Left lobe of liver (tissue), 2 donors: ENCODE data around the gene KIAA0513. TPM values are rescaled to one million over a fixed set of nuclear protein-coding genes. Genes with fewer than 3 reads are reported as not detected.
"Not testable (repeated sequence)": the region's sequence is repeated elsewhere in the genome, so short reads cannot be mapped to it uniquely, and the experiment has no call there.

ENCODE experiments used
- ATAC-seq: fragments of 200-7000 bp; cut with Tn5 transposase; one replicate; pipeline ENCODE4 v1.9.1; 2020; ENCODE audit warnings: mild to moderate bottlenecking, moderate library complexity
- DNase-seq: peaks from one replicate; pipeline ENCODE4 v3.0.0-alpha.2; 2020; ENCODE audit warnings: low spot score
- total RNA-seq: library from RNA; stranded (reverse); gene quantifications from one replicate; pipeline ENCODE4 v1.2.1, GENCODE V29; 2021
- donor health status: DM: no; HTN: no; CAD: no; lungs with moderate emphysema.
- donor health status: DM: no; HTN: yes; CAD: no.

KIAA0513 gene
- total RNA-seq, 1 donor from 2014 or later, result 5.0 TPM

DNA sequence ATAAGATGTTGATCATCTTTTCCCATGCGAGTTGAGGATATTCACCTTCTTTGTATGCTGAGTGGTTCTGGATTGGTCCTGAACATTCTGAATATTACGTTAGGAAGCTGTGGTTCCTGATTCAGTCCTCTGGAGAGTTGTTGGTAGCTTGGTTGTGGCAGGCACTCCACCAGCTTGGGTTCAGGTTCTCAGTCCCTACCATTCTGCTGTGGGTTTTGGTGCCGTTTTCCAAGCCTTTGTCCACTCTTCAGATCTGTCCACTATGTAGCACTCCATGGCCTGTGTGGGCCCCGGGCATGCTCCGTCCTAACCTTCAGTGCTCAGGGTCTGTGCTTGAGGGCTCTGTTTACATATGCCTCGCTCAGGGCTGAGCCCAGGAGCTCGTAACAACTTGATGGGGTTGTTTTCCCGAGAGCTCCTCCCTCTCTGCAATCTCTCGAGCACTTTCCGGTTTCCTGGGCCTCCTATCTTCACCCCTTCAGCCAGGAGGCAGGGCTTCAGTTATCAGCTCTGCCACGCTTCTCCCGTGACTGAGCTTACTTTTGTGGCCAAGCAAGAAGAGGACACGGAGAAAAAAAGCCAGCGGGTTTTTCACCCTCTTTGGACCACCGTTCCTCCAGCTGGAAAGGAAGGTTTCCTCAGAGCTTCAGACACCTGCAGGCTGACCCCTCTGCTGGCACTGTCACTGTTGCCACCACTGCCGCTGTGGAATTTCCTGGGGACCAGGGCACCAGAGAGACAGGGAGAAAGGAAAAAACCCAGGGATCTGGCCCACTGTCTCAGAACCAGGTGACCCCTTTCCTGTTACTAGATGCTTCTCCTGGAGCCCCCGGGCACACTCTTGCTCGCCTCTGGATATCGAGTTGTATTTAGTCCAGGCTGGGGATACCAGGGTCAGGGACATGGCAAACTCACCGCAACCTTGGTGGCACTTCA is 19.6 kb downstream of the KIAA0513 start:
- ATAC-seq, result peak; percentile 60

GRCh38 chr16:85047867-85048455 is 20.4 kb downstream of the KIAA0513 start:
- DNase-seq, result no peak
- ATAC-seq, result no peak

More for the DNA sequence above, 19.6 kb downstream of the KIAA0513 start:
- DNase-seq, result no peak

- DNase-seq (no peak), ATAC-seq (no peak)
Measured at GRCh38 chr16:85048921-85049562, 21.4 kb downstream of the KIAA0513 start.

DNA sequence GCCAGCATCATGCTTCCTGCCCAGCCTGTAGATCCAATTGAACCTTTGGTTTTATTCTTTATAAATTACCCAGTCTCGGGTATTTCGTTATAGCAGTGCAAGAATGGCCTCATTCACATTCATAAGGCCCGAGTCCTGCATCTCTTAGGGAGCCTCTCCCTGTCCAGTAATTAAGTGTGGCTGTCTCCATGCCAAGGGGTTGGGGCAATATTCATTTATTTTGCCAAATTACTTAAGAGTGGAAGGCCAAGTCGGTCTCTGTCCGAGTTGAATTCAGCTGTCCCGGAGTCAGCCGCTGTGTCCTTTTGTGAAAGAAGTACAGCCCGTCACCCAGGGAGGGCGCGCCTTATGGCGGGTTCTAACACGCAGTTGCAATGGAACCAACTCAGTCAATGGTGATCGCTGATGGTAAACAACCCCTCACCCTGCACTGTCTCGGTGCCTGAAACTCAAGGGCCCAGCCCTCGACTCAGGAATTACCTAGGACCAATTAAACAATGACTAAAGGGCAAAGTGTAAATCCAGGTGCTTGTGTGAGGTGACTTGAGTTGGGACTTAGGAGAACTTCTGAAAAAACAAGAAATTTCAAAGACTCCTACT is 22.2 kb downstream of the KIAA0513 start:
- ATAC-seq, result no peak
- DNase-seq, result no peak

GRCh38 chr16:85051067-85051581 is 23.5 kb downstream of the KIAA0513 start:
- ATAC-seq (no peak), DNase-seq (no peak)

GRCh38 chr16:85051683-85052082 is 24.1 kb downstream of the KIAA0513 start:
- ATAC-seq, result no peak

GRCh38 chr16:85052536-85052935 is 24.9 kb downstream of the KIAA0513 start:
- no peak for ATAC-seq

More at GRCh38 chr16:85051683-85052082, 24.1 kb downstream of the KIAA0513 start:
- DNase-seq, result no peak

GRCh38 chr16:85054321-85054720 is 26.7 kb downstream of the KIAA0513 start:
- not testable (repeated sequence) for DNase-seq, ATAC-seq

More at GRCh38 chr16:85052536-85052935, 24.9 kb downstream of the KIAA0513 start:
- no peak for DNase-seq

DNA sequence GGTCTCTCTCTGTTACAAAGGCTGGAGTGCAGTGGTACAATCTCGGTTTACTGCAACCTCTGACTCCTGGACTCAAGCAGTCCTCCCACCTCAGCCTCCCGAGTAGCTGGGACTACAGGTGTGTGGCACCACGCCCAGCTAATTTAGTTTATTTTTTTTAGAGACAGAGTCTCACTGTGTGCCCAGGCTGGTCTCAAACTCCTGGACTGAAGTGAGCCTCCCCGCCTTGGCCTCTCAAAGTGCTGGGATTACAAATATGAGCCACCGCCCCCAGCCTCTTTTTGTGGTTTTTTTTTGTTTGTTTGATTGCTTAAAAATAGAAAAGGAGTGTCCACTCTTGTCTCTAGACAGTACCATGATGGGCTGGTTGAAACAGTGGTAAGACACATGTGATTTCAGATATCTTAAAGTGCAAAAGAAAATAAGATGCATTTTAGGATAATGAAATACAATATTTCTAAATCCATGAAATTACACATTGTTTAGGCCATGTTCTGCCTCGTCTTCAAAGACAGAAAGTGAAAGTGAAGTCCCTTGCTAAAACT is 27.4 kb downstream of the KIAA0513 start:
- ATAC-seq (no peak), DNase-seq (no peak)

GRCh38 chr16:85055493-85056210 is 28.1 kb downstream of the KIAA0513 start:
- ATAC-seq (peak; percentile 86), DNase-seq (no peak)

DNA sequence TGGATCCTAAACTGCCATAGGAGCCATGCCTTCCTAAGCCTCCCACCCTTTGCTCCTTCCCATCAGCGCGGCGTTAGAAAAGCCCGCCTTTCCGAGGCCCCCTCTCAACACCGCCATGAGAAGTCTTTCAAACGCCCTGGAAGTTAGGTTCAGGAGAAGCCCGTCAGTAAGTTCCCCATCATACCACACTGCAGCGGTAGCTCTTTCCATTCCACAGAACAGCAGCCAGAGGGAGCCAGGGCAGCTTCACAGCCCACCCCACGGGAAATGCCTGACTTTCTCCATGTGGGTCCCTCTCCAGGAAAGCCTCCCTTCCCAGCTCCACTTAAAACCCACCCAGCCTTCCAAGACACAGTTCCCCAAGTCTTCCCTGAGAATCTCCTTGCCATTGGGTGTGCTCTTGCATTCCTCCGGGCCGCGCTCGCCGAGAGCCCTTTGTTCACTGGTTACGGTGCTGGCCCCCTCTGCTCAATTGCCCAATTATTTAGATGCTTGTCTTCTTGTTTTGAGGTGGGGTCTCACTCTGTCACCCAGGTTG is 28.7 kb downstream of the KIAA0513 start:
- ATAC-seq, result peak; percentile 24

DNA sequence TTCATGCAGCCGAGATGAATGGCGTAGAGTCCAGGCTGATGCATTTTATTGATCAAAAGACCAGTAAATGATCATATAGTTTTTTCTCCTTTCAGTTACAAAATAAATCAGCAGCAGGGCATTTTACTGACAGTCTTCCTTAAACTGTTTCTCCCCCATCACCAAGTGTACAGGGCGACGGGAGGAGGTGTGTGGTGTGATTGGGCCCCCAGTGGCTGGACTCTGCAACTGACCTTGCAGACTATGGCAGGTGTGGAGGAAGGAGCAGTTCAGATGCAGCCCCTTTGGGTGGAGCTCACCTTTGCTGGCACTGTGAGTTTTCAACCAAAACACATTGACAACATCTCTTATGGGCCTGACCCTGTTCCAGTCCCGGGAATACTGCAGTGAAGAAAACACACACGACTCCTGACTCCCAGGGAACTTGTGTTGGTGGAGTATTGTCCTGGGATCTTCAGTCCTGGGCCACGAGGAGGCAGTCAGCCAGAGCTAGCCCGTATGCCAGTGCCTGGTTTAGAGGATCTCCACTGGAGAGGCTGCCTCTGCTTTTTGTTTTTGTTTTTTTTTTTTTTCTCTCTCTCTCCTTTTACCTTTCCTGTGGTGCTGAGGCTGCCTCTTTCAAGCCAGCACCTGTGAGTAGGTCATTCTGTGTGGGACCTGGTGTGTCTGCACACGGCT is 29.8 kb downstream of the KIAA0513 start:
- no peak for ATAC-seq
- DNase-seq, result no peak

More for the DNA sequence above, 28.7 kb downstream of the KIAA0513 start:
- DNase-seq, result no peak

DNA sequence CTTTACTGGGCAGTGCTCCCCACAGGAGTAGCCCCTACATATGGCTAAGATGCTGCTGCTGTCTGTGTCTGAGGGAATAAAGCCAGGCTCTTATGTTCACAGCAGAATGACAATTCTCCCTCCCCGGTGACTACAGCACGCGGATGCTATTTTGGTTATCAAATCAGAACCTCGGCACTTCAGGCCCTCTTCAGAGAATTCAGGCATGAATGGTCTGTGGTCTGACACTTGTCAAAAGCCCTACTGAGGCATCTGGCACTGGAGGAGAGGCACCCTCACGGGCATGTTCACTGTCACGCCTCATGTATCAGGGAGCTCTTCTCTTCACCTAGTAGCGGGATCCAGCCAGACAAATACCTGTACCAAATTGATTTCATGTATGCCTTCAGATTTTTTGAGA is 30.4 kb downstream of the KIAA0513 start:
- DNase-seq (no peak), ATAC-seq (no peak)

GRCh38 chr16:85058909-85059308 is 31.3 kb downstream of the KIAA0513 start:
- DNase-seq, result no peak
- peak; percentile 62 for ATAC-seq

DNA sequence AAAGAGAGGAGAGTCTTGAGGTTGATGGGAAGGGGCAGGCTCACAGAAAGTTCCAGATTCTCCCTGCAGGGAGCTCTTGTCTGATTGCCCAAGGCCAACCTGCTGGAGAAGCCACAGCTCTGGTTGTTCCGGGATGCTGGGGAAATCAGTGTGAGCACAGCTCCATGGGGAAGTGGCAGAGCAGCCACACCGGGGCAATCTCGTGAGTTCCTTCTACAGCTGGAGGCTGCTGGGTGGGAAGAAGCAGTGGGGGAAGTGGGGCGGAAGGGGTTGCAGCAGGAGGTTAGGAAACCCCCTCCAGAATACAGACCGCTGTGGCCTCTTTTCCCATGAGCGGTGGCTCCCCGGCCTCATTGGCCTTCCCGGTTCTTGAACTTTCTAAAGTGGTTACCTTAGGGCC is 34.0 kb downstream of the KIAA0513 start:
- peak; percentile 37 for ATAC-seq
- DNase-seq, result peak; percentile 56

- ATAC-seq (no peak), DNase-seq (no peak)
Measured at GRCh38 chr16:85062323-85062722, 34.7 kb downstream of the KIAA0513 start.

DNA sequence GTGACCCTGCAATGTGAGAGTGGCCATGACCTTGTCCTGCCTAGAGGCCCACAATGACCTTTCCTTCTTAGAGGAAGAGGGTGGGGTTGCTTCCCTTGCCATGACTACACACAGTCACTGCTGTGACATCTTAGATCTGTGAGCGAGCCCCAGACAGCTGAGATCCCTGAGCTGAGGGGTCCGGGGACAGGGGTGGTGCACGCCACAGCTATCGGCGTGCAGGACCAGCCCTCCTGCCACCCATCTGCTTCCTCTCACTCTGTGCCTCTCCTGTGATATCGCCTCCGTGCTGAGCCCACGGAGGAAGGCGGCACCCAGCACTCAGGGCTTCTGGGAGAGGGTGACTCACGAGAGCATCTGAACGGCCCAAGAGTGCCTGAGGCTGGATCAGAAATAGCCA is 35.2 kb downstream of the KIAA0513 start:
- ATAC-seq, result no peak
- DNase-seq, result no peak

DNA sequence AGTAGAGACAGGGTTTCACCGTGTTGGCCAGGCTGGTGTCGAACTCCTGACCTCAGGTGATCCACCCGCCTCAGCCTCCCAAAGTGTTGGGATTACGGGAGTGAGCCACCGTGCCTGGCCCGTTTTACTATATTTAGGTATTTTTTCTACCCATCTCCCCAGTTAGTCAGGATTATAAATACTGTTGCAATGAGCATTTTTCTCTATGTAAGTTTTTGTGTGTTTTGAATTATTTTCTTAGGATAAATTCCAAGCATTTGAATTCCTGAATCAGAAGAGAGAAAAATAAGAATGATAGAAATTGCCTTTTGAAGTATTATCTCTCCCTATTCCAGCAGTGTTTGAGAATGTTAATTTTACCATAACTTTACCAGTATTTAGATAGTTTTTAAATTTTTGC is 36.6 kb downstream of the KIAA0513 start:
- ATAC-seq, result no peak
- no peak for DNase-seq

- ATAC-seq (no peak), DNase-seq (no peak)
Measured at GRCh38 chr16:85065099-85065498, 37.5 kb downstream of the KIAA0513 start.
